ENCODE measurements around the gene TENM4.

Gene TENM4

GRCh38 chr11:78744949-78745348, 695.9 kb downstream of the TENM4 start:
- DNase-seq (ENCODE audit: low read depth in 2 of 2), result no peak

GRCh38 chr11:78744202-78744601, 696.6 kb downstream of the TENM4 start:
- no peak for DNase-seq (ENCODE audit: low read depth in 2 of 2)

GRCh38 chr11:78742430-78742829, 698.4 kb downstream of the TENM4 start:
- DNase-seq (ENCODE audit: low read depth in 2 of 2), result no peak

GRCh38 chr11:78741741-78742140, 699.1 kb downstream of the TENM4 start:
- DNase-seq (ENCODE audit: low read depth in 2 of 2), result no peak

- DNase-seq (ENCODE audit: low read depth in 2 of 2), result no peak
Observed at GRCh38 chr11:78740199-78741071, 700.4 kb downstream of the TENM4 start.

GRCh38 chr11:78737891-78738290, 702.9 kb downstream of the TENM4 start:
- no peak for DNase-seq (ENCODE audit: low read depth in 2 of 2)

- no peak for DNase-seq (ENCODE audit: low read depth in 2 of 2)
Observed at GRCh38 chr11:78737301-78737700, 703.5 kb downstream of the TENM4 start.

- no peak for DNase-seq (ENCODE audit: low read depth in 2 of 2)
Observed at GRCh38 chr11:78735711-78736110, 705.1 kb downstream of the TENM4 start.

- no peak for DNase-seq (ENCODE audit: low read depth in 2 of 2)
Observed at GRCh38 chr11:78733031-78733430, 707.8 kb downstream of the TENM4 start.

GRCh38 chr11:78732246-78732645, 708.6 kb downstream of the TENM4 start:
- no peak for DNase-seq (ENCODE audit: low read depth in 2 of 2)

GRCh38 chr11:78731027-78731426, 709.8 kb downstream of the TENM4 start:
- DNase-seq (ENCODE audit: low read depth in 2 of 2), result no peak

GRCh38 chr11:78730267-78730824, 710.5 kb downstream of the TENM4 start:
- no peak for DNase-seq (ENCODE audit: low read depth in 2 of 2)

GRCh38 chr11:78727816-78728215, 713.0 kb downstream of the TENM4 start:
- DNase-seq (ENCODE audit: low read depth in 2 of 2), result no peak

GRCh38 chr11:78725200-78725599, 715.6 kb downstream of the TENM4 start:
- no peak for DNase-seq (ENCODE audit: low read depth in 2 of 2)

GRCh38 chr11:78722786-78723185, 718.0 kb downstream of the TENM4 start:
- DNase-seq (ENCODE audit: low read depth in 2 of 2), result no peak

- DNase-seq (ENCODE audit: low read depth in 2 of 2), result no peak
Observed at GRCh38 chr11:78720281-78720989, 720.4 kb downstream of the TENM4 start.

- no peak for DNase-seq (ENCODE audit: low read depth in 2 of 2)
Observed at GRCh38 chr11:78717041-78717440, 723.8 kb downstream of the TENM4 start.

GRCh38 chr11:78715639-78716311, 725.1 kb downstream of the TENM4 start:
- DNase-seq (ENCODE audit: low read depth in 2 of 2), result no peak

- no peak for DNase-seq (ENCODE audit: low read depth in 2 of 2)
Observed at GRCh38 chr11:78714539-78714938, 726.3 kb downstream of the TENM4 start.

GRCh38 chr11:78711735-78712134, 729.1 kb downstream of the TENM4 start:
- no peak for DNase-seq (ENCODE audit: low read depth in 2 of 2)

- no peak for DNase-seq (ENCODE audit: low read depth in 2 of 2)
Observed at GRCh38 chr11:78710417-78710816, 730.4 kb downstream of the TENM4 start.

- DNase-seq (ENCODE audit: low read depth in 2 of 2), result no peak
Observed at GRCh38 chr11:78708388-78708787, 732.4 kb downstream of the TENM4 start.
